Measurements from ENCODE around the gene AGPAT3. TPM values are rescaled to one million over a fixed set of nuclear protein-coding genes. Genes with fewer than 3 reads are reported as not detected.
A peak's percentile ranks its signal among the peaks of the same experiment; 100 is the strongest.

Gene AGPAT3
- total RNA-seq, 4 donors from 2014 or later = 31.7 to 35.7 (median 33.0) TPM

DNA sequence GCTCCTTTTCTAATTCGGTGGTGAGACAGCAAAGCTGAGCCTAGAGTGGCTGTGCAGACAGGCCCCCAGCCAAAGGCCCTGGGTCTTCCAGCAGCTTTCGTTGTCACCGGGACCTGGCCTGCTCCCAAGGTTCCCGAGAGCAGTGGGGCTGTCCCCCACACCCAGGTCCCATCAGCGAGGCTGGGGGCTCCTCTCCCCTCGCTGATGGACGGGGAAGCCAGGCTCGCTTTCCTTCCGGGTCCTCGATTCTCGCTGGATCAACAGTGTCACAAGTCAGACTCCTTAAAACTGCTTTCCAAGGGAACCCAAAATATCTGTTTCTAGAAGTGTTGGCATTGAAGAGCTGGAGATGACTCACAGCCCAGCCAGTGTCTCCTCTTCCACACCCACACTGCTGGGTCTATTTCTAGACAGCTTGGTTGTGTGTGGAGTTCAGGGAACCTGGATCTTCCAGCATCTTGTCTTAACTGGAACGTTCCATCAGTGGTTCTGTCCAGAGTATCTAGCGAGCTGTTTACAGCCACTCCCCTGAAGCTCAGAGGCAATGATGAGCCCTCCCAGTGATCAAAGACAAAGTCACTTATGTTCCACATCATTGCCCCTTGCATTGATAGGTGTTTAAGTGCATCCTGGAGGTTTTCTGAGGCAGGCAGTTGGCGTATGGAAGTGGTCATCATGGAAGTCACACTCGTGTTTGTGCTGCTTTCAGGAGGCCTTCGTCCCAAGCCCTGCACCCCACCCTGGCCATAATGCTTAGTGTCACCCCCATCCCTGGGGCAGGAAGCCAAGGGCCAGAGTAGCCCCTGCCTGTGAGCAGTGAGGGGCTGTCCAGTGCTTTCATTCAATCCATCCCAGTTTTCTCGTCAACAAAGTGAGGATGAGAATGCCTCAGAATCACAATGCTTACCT, 40.4 kb upstream of the AGPAT3 start:
- H3K9me3 ChIP-seq = no peaks in the 10 kb centered on the region
- no peak overlapping the region for H3K4me3 ChIP-seq
- peaks cover 0 to 6% (median 0%) of the 10 kb centered on the region in 4 donors for H3K27me3 ChIP-seq
- intact Hi-C loops (cut with DNase I) = loop anchor here (10.0 kb wide), 1 partner anchor 50 kb away; no protein-coding TSS in a partner anchor
- H3K4me1 ChIP-seq = peaks cover 0 to 31% (median 3%) of the 10 kb centered on the region in 3 donors
- TF ChIP-seq POLR2A (IDR thresholded peaks at IDR 0.05) = no peak
- TF ChIP-seq, protein P1, sequence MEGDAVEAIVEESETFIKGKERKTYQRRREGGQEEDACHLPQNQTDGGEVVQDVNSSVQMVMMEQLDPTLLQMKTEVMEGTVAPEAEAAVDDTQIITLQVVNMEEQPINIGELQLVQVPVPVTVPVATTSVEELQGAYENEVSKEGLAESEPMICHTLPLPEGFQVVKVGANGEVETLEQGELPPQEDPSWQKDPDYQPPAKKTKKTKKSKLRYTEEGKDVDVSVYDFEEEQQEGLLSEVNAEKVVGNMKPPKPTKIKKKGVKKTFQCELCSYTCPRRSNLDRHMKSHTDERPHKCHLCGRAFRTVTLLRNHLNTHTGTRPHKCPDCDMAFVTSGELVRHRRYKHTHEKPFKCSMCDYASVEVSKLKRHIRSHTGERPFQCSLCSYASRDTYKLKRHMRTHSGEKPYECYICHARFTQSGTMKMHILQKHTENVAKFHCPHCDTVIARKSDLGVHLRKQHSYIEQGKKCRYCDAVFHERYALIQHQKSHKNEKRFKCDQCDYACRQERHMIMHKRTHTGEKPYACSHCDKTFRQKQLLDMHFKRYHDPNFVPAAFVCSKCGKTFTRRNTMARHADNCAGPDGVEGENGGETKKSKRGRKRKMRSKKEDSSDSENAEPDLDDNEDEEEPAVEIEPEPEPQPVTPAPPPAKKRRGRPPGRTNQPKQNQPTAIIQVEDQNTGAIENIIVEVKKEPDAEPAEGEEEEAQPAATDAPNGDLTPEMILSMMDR (IDR thresholded peaks at IDR 0.05) = no peak
- 52 to 61% methylated on average over 7 to 13 of the region's 17 CpGs for WGBS, 2 donors
- no peak overlapping the region for H3K27ac ChIP-seq
- no peak for DNase-seq
- no peaks in the 10 kb centered on the region for H3K36me3 ChIP-seq

DNA sequence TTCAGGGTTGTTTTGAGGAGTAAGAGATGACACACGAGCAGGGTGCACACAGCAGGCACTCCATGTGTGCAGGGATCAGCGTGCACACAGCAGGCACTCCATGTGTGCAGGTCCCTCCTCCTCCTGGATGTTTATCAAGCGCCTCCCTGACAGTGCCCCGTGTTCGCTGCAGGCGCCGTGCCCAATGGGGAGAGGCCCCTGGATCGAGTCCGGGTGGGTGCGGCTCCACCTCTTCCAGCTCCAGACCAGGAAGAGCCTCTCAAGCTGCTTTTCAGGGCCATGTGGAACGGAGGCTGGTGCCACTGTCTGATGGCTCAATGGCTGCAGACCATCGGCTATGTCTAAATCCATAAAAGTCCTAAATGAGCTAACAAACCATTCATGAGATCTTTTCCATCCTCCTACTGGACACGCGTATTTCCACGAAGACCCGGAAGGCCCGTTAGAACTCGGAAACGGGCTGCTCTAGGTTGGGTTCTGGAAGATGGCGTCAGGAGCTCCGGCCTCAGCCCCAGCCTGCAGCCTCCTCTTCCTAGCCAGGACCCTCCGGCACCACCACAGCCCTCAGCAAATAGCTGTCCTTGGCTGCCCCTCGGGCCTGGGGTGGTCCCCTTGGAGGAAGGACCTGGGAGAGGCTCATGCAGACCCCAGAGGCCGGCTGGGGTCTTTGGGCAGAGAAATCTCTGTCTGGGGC, 39.6 kb upstream of the AGPAT3 start:
- no peak for TF ChIP-seq POLR2A (IDR thresholded peaks at IDR 0.05)
- TF ChIP-seq, protein P1 (IDR thresholded peaks at IDR 0.05) = no peak
- intact Hi-C loops (cut with DNase I) = loop anchor here (10.0 kb wide), 1 partner anchor 49 kb away; no protein-coding TSS in a partner anchor
- 77 to 87% methylated on average over 4 to 6 of the region's 24 CpGs for WGBS, 2 donors
- peaks cover 0 to 14% (median 0%) of the 10 kb centered on the region in 4 donors for H3K27me3 ChIP-seq
- H3K9me3 ChIP-seq = no peaks in the 10 kb centered on the region
- no peak overlapping the region for H3K4me3 ChIP-seq
- H3K36me3 ChIP-seq = no peaks in the 10 kb centered on the region
- H3K4me1 ChIP-seq = peaks cover 0 to 31% (median 3%) of the 10 kb centered on the region in 3 donors
- no peak for DNase-seq
- no peak overlapping the region for H3K27ac ChIP-seq

DNA sequence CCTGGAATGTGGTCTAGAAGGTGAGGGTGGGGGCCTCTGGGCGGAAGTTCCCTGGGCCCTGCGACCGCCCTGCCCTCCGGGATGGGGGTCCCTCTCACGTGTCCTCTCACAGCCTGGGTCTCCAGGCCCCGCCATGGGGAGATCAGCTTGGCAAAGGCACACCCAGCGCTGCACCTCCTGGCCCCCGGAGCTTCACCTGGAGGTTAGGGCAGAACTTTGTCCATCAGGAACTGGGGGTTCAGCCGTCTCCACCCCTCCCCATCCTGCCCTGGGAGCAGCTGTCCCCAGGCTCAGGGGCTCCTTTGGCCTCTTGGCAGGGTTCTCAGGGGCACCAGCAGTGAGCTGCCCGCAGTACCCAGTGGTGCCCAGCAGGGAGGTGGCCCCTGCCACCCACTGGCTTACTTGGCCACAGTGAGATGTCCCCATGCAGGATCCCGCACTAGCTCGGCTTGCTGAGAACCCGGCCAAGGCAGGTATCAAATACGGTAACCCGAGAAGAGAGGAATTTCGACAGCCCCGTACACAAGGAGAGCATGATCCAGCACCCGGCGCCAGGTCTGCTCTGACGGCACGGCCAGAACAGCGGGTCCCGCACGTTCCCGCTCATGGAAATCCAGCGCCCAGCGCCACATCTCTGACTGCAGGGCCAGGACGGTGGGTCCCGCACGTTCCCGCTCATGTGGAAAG, 38.9 kb upstream of the AGPAT3 start:
- Histone ChIP-seq H3K36me3 (no peaks in the 10 kb centered on the region), H3K4me1 (peaks cover 0 to 31% (median 3%) of the 10 kb centered on the region in 3 donors), H3K27me3 (peaks cover 0 to 17% (median 0%) of the 10 kb centered on the region in 4 donors), H3K9me3 (no peaks in the 10 kb centered on the region), H3K27ac (no peak overlapping the region), H3K4me3 (no peak overlapping the region)
- TF ChIP-seq, protein P1 (IDR thresholded peaks at IDR 0.05) = peak in 1 of 6 experiments; percentile 22
- no peak for TF ChIP-seq POLR2A (IDR thresholded peaks at IDR 0.05)
- 65 to 67% methylated on average over 1 to 11 of the region's 31 CpGs for WGBS, 2 donors
- DNase-seq = no peak
- intact Hi-C loops (cut with DNase I) = loop anchor here (10.0 kb wide), 1 partner anchor 49 kb away; no protein-coding TSS in a partner anchor

DNA sequence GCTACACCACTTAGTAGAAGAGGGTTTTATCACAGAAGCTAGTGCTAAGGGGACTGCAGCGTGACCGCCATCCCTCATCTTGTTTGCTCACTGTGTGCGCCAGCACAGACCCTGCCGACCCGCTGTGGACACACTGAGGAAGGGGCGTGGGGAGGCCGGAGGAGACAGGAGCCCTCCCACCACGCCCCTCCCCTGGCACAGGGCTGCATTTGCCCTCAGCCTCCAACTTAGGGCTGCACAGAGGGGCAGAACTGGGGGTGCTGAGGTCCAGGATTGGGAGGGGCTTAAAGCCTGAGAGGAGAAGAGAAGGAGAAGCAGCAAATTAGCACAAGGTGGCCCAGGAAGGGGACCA, 38.4 kb upstream of the AGPAT3 start:
- no peaks in the 10 kb centered on the region for H3K36me3 ChIP-seq
- no peak for DNase-seq
- peak overlapping the region in 1 of 4 donors; percentile 15 for H3K27ac ChIP-seq
- 29 to 100% methylated on average over 1 of the region's 8 CpGs for WGBS, 2 donors
- H3K4me3 ChIP-seq = no peak overlapping the region
- intact Hi-C loops (cut with DNase I) = loop anchor here (10.0 kb wide), 1 partner anchor 48 kb away; no protein-coding TSS in a partner anchor
- no peak for TF ChIP-seq POLR2A (IDR thresholded peaks at IDR 0.05)
- TF ChIP-seq, protein P1 (IDR thresholded peaks at IDR 0.05) = no peak
- no peaks in the 10 kb centered on the region for H3K9me3 ChIP-seq
- H3K4me1 ChIP-seq = peaks cover 0 to 31% (median 3%) of the 10 kb centered on the region in 3 donors
- H3K27me3 ChIP-seq = peaks cover 0 to 22% (median 0%) of the 10 kb centered on the region in 4 donors

Data from esophagus squamous epithelium (tissue), 5 donors.